Mesangial cell (primary cell): ENCODE measurements around the gene TRIM45. TPM values are rescaled to one million over a fixed set of nuclear protein-coding genes. Genes with fewer than 3 reads are reported as not detected.

Experiments used
- total RNA-seq: library from RNA; depleted of rRNA; stranded (reverse); fragments of >200 nt; gene quantifications from 2 replicates; pipeline ENCODE4 v1.2.3, GENCODE V29; 2015

Gene TRIM45
- total RNA-seq, result 3.3 and 9.9 TPM in 2 replicates

DNA sequence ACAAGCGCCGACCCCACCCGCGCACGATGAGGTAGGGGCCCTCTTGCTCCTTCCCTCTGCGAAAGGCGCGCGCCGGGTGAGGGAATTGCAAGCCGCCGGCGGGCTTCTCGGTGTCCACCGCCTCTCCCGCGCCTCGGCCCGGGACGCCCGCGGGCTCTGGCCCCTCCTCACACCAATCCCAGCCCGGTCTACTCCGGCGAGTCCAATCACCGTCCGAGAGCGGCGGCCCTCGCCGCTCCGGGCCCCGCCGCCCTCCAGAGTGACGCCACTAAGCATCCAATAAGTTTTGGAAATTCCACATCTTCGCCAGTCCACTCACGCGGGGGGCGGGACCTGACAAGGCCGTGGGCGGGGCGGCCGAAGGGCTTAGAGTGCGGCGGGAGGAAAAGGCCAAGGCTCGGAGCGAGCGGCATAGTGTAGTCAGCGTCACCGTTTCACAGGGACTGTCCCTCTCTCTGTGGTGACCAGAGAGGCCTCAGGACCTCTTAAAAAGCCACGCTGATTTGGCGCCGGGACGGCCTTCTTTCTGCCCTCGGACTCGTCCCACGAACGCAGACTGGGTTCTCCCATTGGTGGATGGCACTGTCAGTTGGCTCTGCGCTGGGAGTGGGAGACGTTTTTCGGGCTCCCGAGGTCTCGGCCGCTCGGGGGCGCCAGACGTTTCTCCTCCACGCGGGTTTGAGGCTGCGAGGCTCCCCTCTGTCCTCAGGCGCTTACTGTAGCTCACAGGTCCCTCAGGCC is at the start of gene TRIM45:
Gene TRIM45, minus strand, starts transcription at position 161 of the 741 bp plus-strand sequence. CDS start 548 bp downstream, outside the sequence.

Other genes with a start within 250 kb of the TRIM45 start
- 47.6 and 76.2 TPM in 2 replicates for gene PTGFRN, start 211.8 kb downstream of the TRIM45 start, total RNA-seq
- 0.38 and 1.6 TPM in 2 replicates for gene CD101, start 120.0 kb downstream of the TRIM45 start, total RNA-seq
- 8.1 and 26.6 TPM in 2 replicates for gene TTF2, start 61.4 kb downstream of the TRIM45 start, total RNA-seq
- 0.13 TPM in 1 of 2 replicates, not detected in the other for gene VTCN1, start 89.2 kb upstream of the TRIM45 start, total RNA-seq
- gene MAN1A2, start 245.7 kb upstream of the TRIM45 start, total RNA-seq, result 13.5 and 17.5 TPM in 2 replicates